ENCODE measurements around the gene TBX1.

- TF ChIP-seq GATA3 (IDR thresholded peaks at IDR 0.05; ENCODE audit: low read depth, low read length) (no peak), GATA2 (IDR thresholded peaks at IDR 0.05; ENCODE audit: low read depth, low read length) (no peak)
Observed at GRCh38 chr22:19747551-19747950, 13.0 kb upstream of the TBX1 start.
